NOMO-1 treated with dmso at 0.1 percent for 144 hours (cell line): ENCODE results near the gene MAPK1.
A peak's percentile ranks its signal among the peaks of the same experiment; 100 is the strongest.
"Not testable (repeated sequence)": the region's sequence is repeated elsewhere in the genome, so short reads cannot be mapped to it uniquely, and the experiment has no call there.

Experiments used
- DNase-seq: peaks from one replicate; lab custom pipeline; 2025; ENCODE audit not compliant: unreplicated experiment; lab: John Stamatoyannopoulos, UW

The MAPK1 gene

GRCh38 chr22:21882754-21883333 lies 15.4 kb upstream of the MAPK1 start:
- DNase-seq: not testable (repeated sequence)

GRCh38 chr22:21881841-21882753 lies 14.7 kb upstream of the MAPK1 start:
- no peak for DNase-seq

- DNase-seq: peak; percentile 21
Measured at GRCh38 chr22:21876486-21877176, 9.2 kb upstream of the MAPK1 start.

- not testable (repeated sequence) for DNase-seq
Measured at GRCh38 chr22:21874953-21875352, 7.5 kb upstream of the MAPK1 start.

GRCh38 chr22:21873619-21874018 lies 6.2 kb upstream of the MAPK1 start:
- no peak for DNase-seq

- not testable (repeated sequence) for DNase-seq
Measured at GRCh38 chr22:21872741-21873140, 5.3 kb upstream of the MAPK1 start.

GRCh38 chr22:21868651-21869050 lies 1.2 kb upstream of the MAPK1 start:
- DNase-seq: no peak

GRCh38 chr22:21866833-21867527 lies 465 bp downstream of the MAPK1 start:
- DNase-seq: peak; percentile 11

GRCh38 chr22:21865041-21865440 lies 2.4 kb downstream of the MAPK1 start:
- DNase-seq: no peak

GRCh38 chr22:21862386-21863245 lies 4.8 kb downstream of the MAPK1 start:
- no peak for DNase-seq

- no peak for DNase-seq
Measured at GRCh38 chr22:21861851-21862250, 5.6 kb downstream of the MAPK1 start.

- DNase-seq: no peak
Measured at GRCh38 chr22:21861264-21861848, 6.1 kb downstream of the MAPK1 start.

- no peak for DNase-seq
Measured at GRCh38 chr22:21860491-21861039, 6.9 kb downstream of the MAPK1 start.

- DNase-seq: no peak
Measured at GRCh38 chr22:21858025-21858764, 9.2 kb downstream of the MAPK1 start.

GRCh38 chr22:21857481-21857914 lies 9.9 kb downstream of the MAPK1 start:
- DNase-seq: no peak

GRCh38 chr22:21856868-21857267 lies 10.6 kb downstream of the MAPK1 start:
- DNase-seq: no peak

GRCh38 chr22:21856197-21856596 lies 11.2 kb downstream of the MAPK1 start:
- DNase-seq: no peak

- no peak for DNase-seq
Measured at GRCh38 chr22:21855676-21856075, 11.8 kb downstream of the MAPK1 start.

GRCh38 chr22:21850660-21851059 lies 16.8 kb downstream of the MAPK1 start:
- DNase-seq: no peak
